PC-9 (cell line): ENCODE data around the gene PRCP.

Experiments used
- CTCF ChIP-seq: fragments of 200-600 bp; sonication (generic); conservative IDR thresholded peaks from 2 replicates; pipeline ENCODE4 v1.6.1; 2017; ENCODE audit warnings: mixed run types, antibody characterized with exemption, mild to moderate bottlenecking, moderate library complexity
- EZH2 ChIP-seq: fragments of 200-600 bp; sonication (generic); IDR thresholded peaks from 2 replicates; pipeline ENCODE4 v1.8.0; 2017; ENCODE audit warnings: antibody characterized with exemption, low read depth

DNA sequence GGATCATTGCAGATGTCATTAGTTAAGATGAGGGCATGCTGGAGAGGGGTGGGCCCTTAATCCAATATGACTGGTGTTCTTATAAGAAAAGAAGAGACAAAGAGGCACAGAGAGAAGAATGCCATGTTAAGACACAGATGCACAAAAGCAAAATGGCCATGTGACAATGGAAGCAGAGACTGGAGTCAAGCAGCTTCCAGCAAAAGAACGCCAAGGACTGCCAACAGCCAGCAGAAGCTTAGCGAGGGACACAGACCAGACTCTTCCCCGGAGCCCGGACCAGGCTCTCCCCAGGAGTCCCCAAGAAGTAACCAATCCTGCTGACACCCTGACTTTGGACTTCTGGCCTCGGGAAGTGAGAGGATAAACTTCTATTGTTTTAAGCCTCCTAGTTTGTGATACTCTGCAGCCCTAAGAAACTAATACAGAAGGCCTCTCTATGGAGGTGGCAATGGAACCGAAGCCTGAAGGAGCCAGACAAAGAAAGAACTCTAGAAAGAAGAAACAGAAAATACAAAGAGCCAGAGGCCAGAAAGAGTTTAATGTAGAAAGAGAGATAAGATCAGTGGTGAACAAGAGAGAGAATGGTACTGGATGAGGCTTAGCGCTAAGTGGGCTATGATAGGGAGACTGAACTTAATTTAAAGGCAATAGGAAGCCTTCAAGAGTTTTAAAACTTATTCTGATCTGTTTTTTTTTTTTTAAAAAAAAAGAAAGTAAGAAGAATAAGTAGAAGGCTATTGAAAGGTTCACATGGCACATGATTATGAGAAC, 27.7 kb downstream of the PRCP start:
- TF ChIP-seq CTCF (no peak), EZH2 (no peak)
